Measurements from ENCODE around the gene ROBO1. TPM values are rescaled to one million over a fixed set of nuclear protein-coding genes. Genes with fewer than 3 reads are reported as not detected.
A peak's percentile ranks its signal among the peaks of the same experiment; 100 is the strongest.

ROBO1 gene
- total and polyA plus RNA-seq, 4 donors: 1.0 to 30.3 (median 3.9) TPM

GRCh38 chr3:78742041-78742440 is 1025.8 kb downstream of the ROBO1 start:
- Histone ChIP-seq H3K27ac (ENCODE audit: low read depth in 1 of 2, low read length in 2 of 2) (no peak overlapping the region), H3K9ac (ENCODE audit: low read depth in 1 of 2, low read length in 2 of 2) (no peak overlapping the region), H3K27me3 (ENCODE audit: control insufficient read depth in 4 of 4, insufficient read depth in 4 of 4, low read length in 3 of 4) (no peaks in the 10 kb centered on the region), H3K9me3 (ENCODE audit: control insufficient read depth in 4 of 4, low read length in 3 of 4) (no peaks in the 10 kb centered on the region), H3K4me3 (ENCODE audit: low read depth in 1 of 3, low read length in 3 of 3) (no peak overlapping the region), H3K36me3 (ENCODE audit: control insufficient read depth in 4 of 4, insufficient read depth in 3 of 4, low read depth in 1 of 4, low read length in 3 of 4) (no peaks in the 10 kb centered on the region), H3K4me1 (ENCODE audit: control insufficient read depth in 4 of 4, insufficient read depth in 4 of 4, low read length in 3 of 4) (no peaks in the 10 kb centered on the region)
- WGBS: 78% methylated on average over 2 of the region's 2 CpGs
- no peak for TF ChIP-seq HNF4G (IDR thresholded peaks at IDR 0.05)
- no peak for TF ChIP-seq ZBTB33 (IDR thresholded peaks at IDR 0.05)
- no peak for DNase-seq (ENCODE audit: low spot score)

- DNase-seq (ENCODE audit: low spot score): no peak
- H3K9me3 ChIP-seq (ENCODE audit: control insufficient read depth in 4 of 4, low read length in 3 of 4): no peaks in the 10 kb centered on the region
- H3K27me3 ChIP-seq (ENCODE audit: control insufficient read depth in 4 of 4, insufficient read depth in 4 of 4, low read length in 3 of 4): no peaks in the 10 kb centered on the region
- no peak overlapping the region for H3K4me3 ChIP-seq (ENCODE audit: low read depth in 1 of 3, low read length in 3 of 3)
- no peak overlapping the region for H3K27ac ChIP-seq (ENCODE audit: low read depth in 1 of 2, low read length in 2 of 2)
- H3K36me3 ChIP-seq (ENCODE audit: control insufficient read depth in 4 of 4, insufficient read depth in 3 of 4, low read depth in 1 of 4, low read length in 3 of 4): no peaks in the 10 kb centered on the region
- H3K4me1 ChIP-seq (ENCODE audit: control insufficient read depth in 4 of 4, insufficient read depth in 4 of 4, low read length in 3 of 4): no peaks in the 10 kb centered on the region
- TF ChIP-seq CTCF (IDR thresholded peaks at IDR 0.05; ENCODE audit: low read depth, low read length, missing input control) (peak; percentile 36), NR2F2 (IDR thresholded peaks at IDR 0.05) (no peak), FOXA1 (IDR thresholded peaks at IDR 0.05) (no peak)
- no peak overlapping the region for H3K9ac ChIP-seq (ENCODE audit: low read depth in 1 of 2, low read length in 2 of 2)
- WGBS: 90% methylated on average over 1 of the region's 1 CpG
Observed at GRCh38 chr3:78741066-78741645, 1026.6 kb downstream of the ROBO1 start.

- no peaks in the 10 kb centered on the region for H3K36me3 ChIP-seq (ENCODE audit: control insufficient read depth in 4 of 4, insufficient read depth in 3 of 4, low read depth in 1 of 4, low read length in 3 of 4)
- TF ChIP-seq JUND (IDR thresholded peaks at IDR 0.05) (no peak), CTCF (IDR thresholded peaks at IDR 0.05; ENCODE audit: low read depth, low read length, missing input control) (no peak), FOXA1 (IDR thresholded peaks at IDR 0.05) (no peak), TAF1 (conservative IDR thresholded peaks at IDR 0.05) (no peak), RXRA (IDR thresholded peaks at IDR 0.05) (no peak), REST (IDR thresholded peaks at IDR 0.05) (no peak), RAD21 (IDR thresholded peaks at IDR 0.05) (no peak), ZBTB33 (IDR thresholded peaks at IDR 0.05) (no peak), FOXA2 (IDR thresholded peaks at IDR 0.05) (no peak), SP1 (IDR thresholded peaks at IDR 0.05) (no peak), NR2F2 (IDR thresholded peaks at IDR 0.05) (no peak), HNF4A (conservative IDR thresholded peaks at IDR 0.05) (no peak), EGR1 (IDR thresholded peaks at IDR 0.05; ENCODE audit: low read depth in 2 of 2) (no peak), MAX (IDR thresholded peaks at IDR 0.05) (no peak), HNF4G (IDR thresholded peaks at IDR 0.05) (no peak)
- no peaks in the 10 kb centered on the region for H3K9me3 ChIP-seq (ENCODE audit: control insufficient read depth in 4 of 4, low read length in 3 of 4)
- 84% methylated on average over 2 of the region's 2 CpGs for WGBS
- no peak overlapping the region for H3K4me3 ChIP-seq (ENCODE audit: low read depth in 1 of 3, low read length in 3 of 3)
- no peak overlapping the region for H3K9ac ChIP-seq (ENCODE audit: low read depth in 1 of 2, low read length in 2 of 2)
- no peak for DNase-seq (ENCODE audit: low spot score)
- H3K27ac ChIP-seq (ENCODE audit: low read depth in 1 of 2, low read length in 2 of 2): no peak overlapping the region
- H3K4me1 ChIP-seq (ENCODE audit: control insufficient read depth in 4 of 4, insufficient read depth in 4 of 4, low read length in 3 of 4): no peaks in the 10 kb centered on the region
- H3K27me3 ChIP-seq (ENCODE audit: control insufficient read depth in 4 of 4, insufficient read depth in 4 of 4, low read length in 3 of 4): no peaks in the 10 kb centered on the region
Observed at GRCh38 chr3:78738833-78739232, 1029.0 kb downstream of the ROBO1 start.
